Keratinocyte (primary cell): ENCODE results near the gene TMEM221. TPM values are rescaled to one million over a fixed set of nuclear protein-coding genes. Genes with fewer than 3 reads are reported as not detected.

Experiments
- DNase-seq: peaks from one replicate; pipeline ENCODE4 v3.0.0-alpha.2; 2011; ENCODE audit warnings: low read depth, missing footprints, low spot score
- FAIRE-seq: peaks from 2 replicates; lab custom pipeline; 2011; peaks lifted over from hg19 to GRCh38; lab: Jason Lieb, UNC
- H2AFZ ChIP-seq: 2 replicates; pipeline ENCODE4 v1.6.0; 2012; ENCODE audit warnings: low read length, control low read depth, inconsistent platforms; ENCODE audit not compliant: control insufficient read depth
- H3K27ac ChIP-seq: 2 replicates; pipeline ENCODE4 v1.5.1; 2011; ENCODE audit warnings: low read length; ENCODE audit not compliant: control insufficient read depth, insufficient read depth
- H3K27me3 ChIP-seq: 3 replicates; pipeline ENCODE4 v1.6.0; 2011; ENCODE audit warnings: low read length; ENCODE audit not compliant: control insufficient read depth, insufficient read depth; ENCODE audit errors: extremely low read depth
- H3K36me3 ChIP-seq, 2 experiments: 2 replicates in 1 of 2; 3 replicates in 1 of 2; pipeline ENCODE4 v1.5.1; 2011; ENCODE audit warnings: low read length in 2 of 2, mild to moderate bottlenecking in 1 of 2; ENCODE audit not compliant: control insufficient read depth in 2 of 2, insufficient read depth in 2 of 2; ENCODE audit errors: extremely low read depth in 1 of 2
- H3K4me1 ChIP-seq: 3 replicates; pipeline ENCODE4 v1.5.1; 2011; ENCODE audit warnings: low read length; ENCODE audit not compliant: control insufficient read depth, insufficient read depth; ENCODE audit errors: extremely low read depth
- H3K4me2 ChIP-seq: 3 replicates; pipeline ENCODE4 v1.6.0; 2011; ENCODE audit warnings: low read depth, low read length; ENCODE audit not compliant: control insufficient read depth, insufficient read depth; ENCODE audit errors: extremely low read depth
- H3K4me3 ChIP-seq, 3 experiments: fragments of 200-600 bp in 1 of 3; sonication (generic) in 1 of 3; 2 replicates in 2 of 3; 3 replicates in 1 of 3; pipeline ENCODE4 v1.5.1; 2011 to 2016; ENCODE audit warnings: low read length in 3 of 3, mild to moderate bottlenecking in 3 of 3, control low read depth in 2 of 3, inconsistent platforms in 1 of 3, low read depth in 1 of 3, mixed read lengths in 1 of 3, mixed run types in 1 of 3, moderate library complexity in 1 of 3; ENCODE audit not compliant: control insufficient read depth in 2 of 3, insufficient read depth in 2 of 3; ENCODE audit errors: extremely low read depth in 1 of 3
- H3K79me2 ChIP-seq: 2 replicates; pipeline ENCODE4 v1.6.0; 2012; ENCODE audit warnings: low read length; ENCODE audit not compliant: control insufficient read depth, insufficient read depth
- H3K9ac ChIP-seq: 3 replicates; pipeline ENCODE4 v1.6.0; 2011; ENCODE audit warnings: low read length; ENCODE audit not compliant: control insufficient read depth, insufficient read depth; ENCODE audit errors: extremely low read depth
- H3K9me1 ChIP-seq: 3 replicates; pipeline ENCODE4 v1.6.0; 2011; ENCODE audit warnings: low read length; ENCODE audit not compliant: control insufficient read depth, insufficient read depth; ENCODE audit errors: extremely low read depth
- H3K9me3 ChIP-seq: 2 replicates; pipeline ENCODE4 v1.5.1; 2012; ENCODE audit warnings: low read depth, low read length; ENCODE audit not compliant: control insufficient read depth
- H4K20me1 ChIP-seq: 3 replicates; pipeline ENCODE4 v1.6.0; 2011; ENCODE audit warnings: low read length; ENCODE audit not compliant: control insufficient read depth, insufficient read depth; ENCODE audit errors: extremely low read depth
- CTCF ChIP-seq, 3 experiments: IDR thresholded peaks in 1 of 3; conservative IDR thresholded peaks in 1 of 3; optimal IDR thresholded peaks in 1 of 3; 2 replicates in 2 of 3; 3 replicates in 1 of 3; pipeline versions ENCODE3 to v1.5.1; 2011; ENCODE audit warnings: low read length in 3 of 3, mild to moderate bottlenecking in 3 of 3, moderate library complexity in 2 of 3, control low read depth in 1 of 3, inconsistent platforms in 1 of 3; ENCODE audit not compliant: insufficient read depth in 2 of 3; ENCODE audit errors: extremely low read depth in 1 of 3
- EZH2 ChIP-seq: IDR thresholded peaks from one replicate; pipeline ENCODE4 v1.6.1; 2012; ENCODE audit warnings: inconsistent platforms, mild to moderate bottlenecking, low read length, moderate library complexity
- dilution Hi-C: fragments of 300-500 bp; cut with MboI; formaldehyde crosslinking; loops from one replicate; pipeline ENCODE4 v1.7.0; 2020; ENCODE audit warnings: low sequenced_read_pairs; ENCODE audit not compliant: extremely low pct_ligation_motif_present
- polyA plus RNA-seq, 5 experiments: library from polyadenylated mRNA; depleted of rRNA in 3 of 5; stranded (reverse) in 3 of 5; stranded (forward) in 1 of 5; unstranded in 1 of 5; fragments of >200 nt; gene quantifications; 1 replicate in 1 of 5; 2 replicates in 3 of 5; 3 replicates in 1 of 5; pipeline versions ENCODE4 v1.2.1 to v1.2.3, GENCODE V29; 2011 to 2012; ENCODE audit warnings: missing spikeins in 2 of 5, low read depth in 1 of 5, low replicate concordance in 1 of 5

TMEM221 gene
- polyA plus RNA-seq, 1 donor (not counting 4 experiments of a cell fraction or from before 2014, with no cell fraction given): 0.04 TPM

GRCh38 chr19:17470068-17470841, 21.8 kb upstream of the TMEM221 start, which contains the start of gene SLC27A1:
Gene SLC27A1 (plus strand): TSS chr19:17470524. CDS start chr19:17470541, 17 bp downstream.
- Histone ChIP-seq H3K9me1 (no peaks in the 10 kb centered on the region), H3K79me2 (peaks cover 17% of the 10 kb centered on the region), H3K27me3 (no peaks in the 10 kb centered on the region), H3K27ac (peak within 1 kb of the TSS; percentile 90), H3K4me3 (peak within 1 kb of the TSS; percentile 66 to 85 (median 85)), H3K9ac (peak within 1 kb of the TSS; percentile 88), H3K9me3 (no peaks in the 10 kb centered on the region), H3K4me2 (peak within 1 kb of the TSS; percentile 96), H2AFZ (peak within 1 kb of the TSS; percentile 100), H4K20me1 (no peaks in the 10 kb centered on the region), H3K36me3 (no peaks in the 10 kb centered on the region), H3K4me1 (peaks cover 27% of the 10 kb centered on the region)
- TF ChIP-seq EZH2 (no peak), CTCF (optimal IDR thresholded peaks at IDR 0.05 in 1 of 3, IDR thresholded peaks at IDR 0.05 in 1 of 3, conservative IDR thresholded peaks at IDR 0.05 in 1 of 3; ENCODE audit: extremely low read depth in 1 of 3, insufficient read depth in 2 of 3, low read length in 3 of 3) (no peak)
- dilution Hi-C loops: no loop called here
- peak; percentile 51 for FAIRE-seq
- DNase-seq: peak; percentile 95

- H3K9ac ChIP-seq: peak overlapping the region; percentile 88
- peak; percentile 96 for DNase-seq
- no peaks in the 10 kb centered on the region for H3K36me3 ChIP-seq
- peaks cover 17% of the 10 kb centered on the region for H3K79me2 ChIP-seq
- H3K4me3 ChIP-seq: peak overlapping the region; percentile 66 to 85 (median 85)
- H3K4me1 ChIP-seq: peaks cover 26% of the 10 kb centered on the region
- H3K9me3 ChIP-seq: no peaks in the 10 kb centered on the region
- H3K27ac ChIP-seq: peak overlapping the region; percentile 90
- H3K27me3 ChIP-seq: no peaks in the 10 kb centered on the region
- no peaks in the 10 kb centered on the region for H4K20me1 ChIP-seq
- H3K4me2 ChIP-seq: peak overlapping the region; percentile 96
- TF ChIP-seq EZH2: no peak
- no peak for TF ChIP-seq CTCF (optimal IDR thresholded peaks at IDR 0.05 in 1 of 3, IDR thresholded peaks at IDR 0.05 in 1 of 3, conservative IDR thresholded peaks at IDR 0.05 in 1 of 3; ENCODE audit: extremely low read depth in 1 of 3, insufficient read depth in 2 of 3, low read length in 3 of 3)
- FAIRE-seq: peak; percentile 49
- peak overlapping the region; percentile 100 for H2AFZ ChIP-seq
- no peaks in the 10 kb centered on the region for H3K9me1 ChIP-seq
- dilution Hi-C loops: no loop called here
These were observed 21.1 kb upstream of the TMEM221 start for GRCh38 chr19:17469481-17470067.
